ENCODE results near the gene ADAM29. TPM values are rescaled to one million over a fixed set of nuclear protein-coding genes. Genes with fewer than 3 reads are reported as not detected.
"Not testable (repeated sequence)": the region's sequence is repeated elsewhere in the genome, so short reads cannot be mapped to it uniquely, and the experiment has no call there.

Gene ADAM29
- total RNA-seq, 2 donors from 2014 or later = not detected

DNA sequence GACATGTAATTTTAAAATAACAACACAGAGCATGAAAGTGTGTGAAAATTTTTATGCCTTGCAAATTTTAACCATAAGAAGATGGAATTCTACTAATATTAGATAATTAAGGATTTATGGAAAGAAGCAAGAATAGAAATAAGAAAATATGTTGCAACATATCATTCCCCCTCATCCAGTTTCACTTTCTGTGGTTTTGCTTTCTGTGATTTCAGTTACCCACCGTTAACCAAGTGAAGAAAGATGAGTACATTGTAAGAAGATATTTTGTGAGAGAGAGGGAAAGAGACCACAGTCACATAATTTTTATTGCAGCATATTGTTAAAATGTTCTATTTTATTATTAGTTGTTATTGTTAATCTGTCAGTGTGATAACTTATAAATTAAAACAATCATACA, 77.9 kb downstream of the ADAM29 start:
- Histone ChIP-seq H3K9me3 (no peaks in the 10 kb centered on the region), H3K36me3 (replicated peaks in 1 of 2; ENCODE audit: insufficient read depth in 1 of 2, low read depth in 2 of 2) (no peaks in the 10 kb centered on the region), H3K4me1 (no peaks in the 10 kb centered on the region), H3K27ac (no peak overlapping the region), H3K4me3 (no peak overlapping the region), H3K27me3 (no peaks in the 10 kb centered on the region)
- ATAC-seq (no peak), DNase-seq (no peak)
- WGBS, 2 donors = 54 to 59% methylated on average over 1 of the region's 1 CpG
- no peak for TF ChIP-seq CTCF (IDR thresholded peaks at IDR 0.05)
- no peak for TF ChIP-seq POLR2A (IDR thresholded peaks at IDR 0.05)
- intact Hi-C loops (cut with DNase I) = no loop called here

DNA sequence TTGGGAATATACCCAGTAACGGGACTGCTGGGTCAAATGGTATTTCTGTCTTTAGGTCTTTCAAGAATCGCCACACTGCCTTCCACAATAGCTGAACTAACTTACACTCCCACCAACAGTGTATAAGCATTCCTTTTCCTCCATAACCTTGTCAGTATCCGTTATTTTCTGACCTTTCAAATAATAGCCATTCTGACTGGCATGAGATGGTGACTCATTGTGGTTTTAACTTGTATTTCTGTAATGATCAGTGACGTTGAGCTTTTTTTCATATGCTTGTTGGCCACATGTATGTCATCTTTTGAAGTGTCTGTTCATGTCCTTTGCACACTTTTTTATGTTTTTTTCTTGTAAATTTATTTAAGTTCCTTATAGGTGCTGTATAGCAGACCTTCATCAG, 81.2 kb downstream of the ADAM29 start:
- intact Hi-C loops (cut with DNase I) = no loop called here
- Histone ChIP-seq H3K4me1 (no peaks in the 10 kb centered on the region), H3K9me3 (no peaks in the 10 kb centered on the region), H3K36me3 (replicated peaks in 1 of 2; ENCODE audit: insufficient read depth in 1 of 2, low read depth in 2 of 2) (no peaks in the 10 kb centered on the region), H3K27ac (no peak overlapping the region), H3K27me3 (no peaks in the 10 kb centered on the region), H3K4me3 (no peak overlapping the region)
- 31 to 58% methylated on average over 4 of the region's 4 CpGs for WGBS, 2 donors
- DNase-seq = no peak
- no peak for TF ChIP-seq CTCF (IDR thresholded peaks at IDR 0.05)
- no peak for TF ChIP-seq POLR2A (IDR thresholded peaks at IDR 0.05)
- ATAC-seq = no peak

DNA sequence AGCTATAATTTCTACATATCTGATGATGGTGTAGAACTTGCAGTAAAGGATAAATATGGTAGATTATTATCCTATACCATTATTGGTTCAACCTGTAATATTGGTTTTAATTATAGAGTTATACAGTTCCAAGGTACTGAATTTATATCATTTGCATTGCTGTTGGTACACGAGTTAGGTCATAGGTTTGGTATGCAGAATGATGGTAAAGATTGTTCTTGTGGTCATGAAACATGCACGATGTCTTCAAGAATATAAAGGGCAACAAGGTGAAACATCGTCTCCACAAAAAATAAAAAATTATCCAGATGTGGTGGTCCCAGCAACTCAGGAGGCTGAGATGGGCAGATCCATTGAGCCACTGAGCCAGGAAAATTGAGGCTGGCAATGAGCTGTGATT, 99.6 kb downstream of the ADAM29 start:
- DNase-seq = no peak
- no peak for TF ChIP-seq CTCF (IDR thresholded peaks at IDR 0.05)
- no peak for TF ChIP-seq POLR2A (IDR thresholded peaks at IDR 0.05)
- H3K4me1 ChIP-seq = no peaks in the 10 kb centered on the region
- no peak overlapping the region for H3K4me3 ChIP-seq
- H3K27ac ChIP-seq = no peak overlapping the region
- H3K9me3 ChIP-seq = no peaks in the 10 kb centered on the region
- no peaks in the 10 kb centered on the region for H3K36me3 ChIP-seq (replicated peaks in 1 of 2; ENCODE audit: insufficient read depth in 1 of 2, low read depth in 2 of 2)
- no peaks in the 10 kb centered on the region for H3K27me3 ChIP-seq
- intact Hi-C loops (cut with DNase I) = no loop called here
- no peak for ATAC-seq
- WGBS, 2 donors = 63 to 74% methylated on average over 3 of the region's 3 CpGs

DNA sequence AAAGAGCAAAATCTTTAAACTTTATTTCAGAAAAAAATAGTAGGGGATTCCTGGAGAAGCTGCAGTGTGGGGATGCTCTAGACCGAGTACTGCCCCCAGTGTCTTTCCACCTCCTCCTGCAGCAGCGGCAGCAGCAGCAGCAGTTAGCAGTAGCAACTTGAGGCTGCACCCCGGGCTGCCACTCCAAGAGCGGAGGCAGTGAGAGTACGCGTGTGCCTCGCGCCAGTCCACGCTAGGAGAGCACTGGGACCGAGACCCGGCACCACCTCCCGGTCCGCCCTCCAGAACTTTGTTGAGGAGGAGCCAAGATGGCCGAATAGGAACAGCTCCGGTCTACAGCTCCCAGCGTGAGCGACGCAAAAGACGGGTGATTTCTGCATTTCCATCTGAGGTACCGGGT, 101.3 kb downstream of the ADAM29 start:
- H3K9me3 ChIP-seq; H3K27ac ChIP-seq; H3K27me3 ChIP-seq; H3K4me3 ChIP-seq; ATAC-seq; H3K4me1 ChIP-seq; intact Hi-C loops (cut with DNase I); H3K36me3 ChIP-seq (replicated peaks in 1 of 2; ENCODE audit: insufficient read depth in 1 of 2, low read depth in 2 of 2); DNase-seq: not testable (repeated sequence)
- WGBS, 2 donors = 82 to 90% methylated on average over 10 to 14 of the region's 20 CpGs

Small RNAs within 50 kb of the gene (small RNA-seq; reads per million reads assigned to genes)
- not detected for gene AC105914.1

Other genes with a start within 250 kb of the ADAM29 start
- under 1 TPM in 1 of 2 donors, not detected in 1; 0.26 TPM for gene GLRA3, start 89.1 kb upstream of the ADAM29 start, total RNA-seq